Activated B cell treated with CpG ODN at 0.5 μM for 24 hours (primary cell): Measurements from ENCODE around the gene PEPD. TPM values are rescaled to one million over a fixed set of nuclear protein-coding genes. Genes with fewer than 3 reads are reported as not detected.

Source experiments
- ATAC-seq: fragments of 200-7000 bp; cut with Tn5 transposase; one replicate; pipeline ENCODE4 v1.10.0; 2021; ENCODE audit warnings: low read depth, mild to moderate bottlenecking, moderate library complexity
- CTCF ChIA-PET: fragments of 350-600 bp; sonication (Branson Sonifier 250); formaldehyde crosslinking; loops from one replicate; lab custom pipeline; 2021; ENCODE audit warnings: antibody characterized with exemption; lab: Charles Lee
- POLR2A ChIA-PET: fragments of 350-600 bp; sonication (Branson Sonifier 250); formaldehyde crosslinking; loops from one replicate; lab custom pipeline; 2021; ENCODE audit warnings: antibody characterized with exemption; lab: Charles Lee
- DNase-seq: peaks from one replicate; pipeline ENCODE4 v3.0.0; 2022
- H3K27ac Mint-ChIP-seq: one replicate; pipeline ENCODE4 v1.8.0; 2020; ENCODE audit warnings: mixed read lengths
- H3K27me3 Mint-ChIP-seq: one replicate; pipeline ENCODE4 v1.8.0; 2021; ENCODE audit warnings: mixed read lengths
- H3K36me3 Mint-ChIP-seq: one replicate; pipeline ENCODE4 v1.8.0; 2021; ENCODE audit warnings: low read depth, mixed read lengths
- H3K4me1 Mint-ChIP-seq: one replicate; pipeline ENCODE4 v1.8.0; 2021; ENCODE audit warnings: mixed read lengths
- H3K4me3 Mint-ChIP-seq: one replicate; pipeline ENCODE4 v1.8.0; 2020; ENCODE audit warnings: mild to moderate bottlenecking, mixed read lengths
- H3K9me3 Mint-ChIP-seq: one replicate; pipeline ENCODE4 v1.8.0; 2020; ENCODE audit warnings: mixed read lengths
- CTCF ChIP-seq: fragments of 200-600 bp; IDR thresholded peaks from one replicate; pipeline ENCODE4 v1.8.0; 2022; ENCODE audit warnings: antibody characterized with exemption, mild to moderate bottlenecking
- intact Hi-C: fragments of 100-400 bp; cut with micrococcal nuclease; formaldehyde crosslinking; loops from one replicate; pipeline ENCODE4 v1.15.1; 2024
- total RNA-seq: library from RNA; stranded (reverse); gene quantifications from 2 replicates; pipeline ENCODE4 v1.2.3, GENCODE V29; 2022

Gene PEPD
- total RNA-seq, 1 donor from 2014 or later = 49.1 TPM

DNA sequence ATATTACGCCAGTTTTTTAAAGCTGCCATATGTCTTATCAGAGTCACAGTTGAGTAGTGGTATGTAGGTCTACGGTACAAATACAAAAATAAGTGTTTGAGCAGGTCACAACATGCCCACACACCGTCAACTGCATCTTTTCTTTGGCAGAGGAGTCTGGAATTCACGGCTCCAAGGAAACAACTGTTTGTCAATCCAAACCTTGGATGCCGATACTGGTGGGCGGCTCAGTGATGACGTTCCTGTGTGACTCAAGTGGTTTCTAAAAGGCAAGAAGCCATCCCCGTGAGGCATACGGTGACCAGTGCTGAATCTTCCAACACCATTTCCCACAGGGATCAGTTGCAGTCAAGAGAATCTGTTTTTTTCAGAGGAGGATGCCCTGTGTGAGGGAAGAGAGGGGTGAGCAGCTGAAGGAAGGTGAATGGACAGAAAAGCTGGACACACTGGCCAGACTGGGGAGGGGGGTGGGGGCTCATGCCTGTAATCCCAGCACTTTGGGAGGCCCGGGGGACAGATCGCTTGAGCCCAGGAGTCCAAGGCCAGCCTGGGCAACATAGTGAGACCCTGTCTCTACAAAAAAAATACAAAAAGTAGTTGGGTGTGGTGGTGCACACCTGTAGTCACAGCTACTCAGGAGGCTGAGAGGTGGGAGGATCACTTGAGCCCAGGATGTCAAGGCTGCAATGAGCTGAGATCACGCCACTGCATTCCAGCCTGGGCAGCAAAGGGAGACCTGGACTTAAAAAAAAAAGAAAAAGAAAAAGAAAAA is 170.9 kb downstream of the PEPD start:
- H3K4me3 Mint-ChIP-seq = no peak overlapping the region
- ChIA-PET CTCF (no interaction called here), POLR2A (no interaction called here)
- no peaks in the 10 kb centered on the region for H3K36me3 Mint-ChIP-seq
- peaks cover 4% of the 10 kb centered on the region for H3K9me3 Mint-ChIP-seq
- no peak for TF ChIP-seq CTCF
- H3K27ac Mint-ChIP-seq = no peak overlapping the region
- ATAC-seq (no peak), DNase-seq (no peak)
- intact Hi-C loops = no loop called here
- no peaks in the 10 kb centered on the region for H3K4me1 Mint-ChIP-seq
- peaks cover 27% of the 10 kb centered on the region for H3K27me3 Mint-ChIP-seq

DNA sequence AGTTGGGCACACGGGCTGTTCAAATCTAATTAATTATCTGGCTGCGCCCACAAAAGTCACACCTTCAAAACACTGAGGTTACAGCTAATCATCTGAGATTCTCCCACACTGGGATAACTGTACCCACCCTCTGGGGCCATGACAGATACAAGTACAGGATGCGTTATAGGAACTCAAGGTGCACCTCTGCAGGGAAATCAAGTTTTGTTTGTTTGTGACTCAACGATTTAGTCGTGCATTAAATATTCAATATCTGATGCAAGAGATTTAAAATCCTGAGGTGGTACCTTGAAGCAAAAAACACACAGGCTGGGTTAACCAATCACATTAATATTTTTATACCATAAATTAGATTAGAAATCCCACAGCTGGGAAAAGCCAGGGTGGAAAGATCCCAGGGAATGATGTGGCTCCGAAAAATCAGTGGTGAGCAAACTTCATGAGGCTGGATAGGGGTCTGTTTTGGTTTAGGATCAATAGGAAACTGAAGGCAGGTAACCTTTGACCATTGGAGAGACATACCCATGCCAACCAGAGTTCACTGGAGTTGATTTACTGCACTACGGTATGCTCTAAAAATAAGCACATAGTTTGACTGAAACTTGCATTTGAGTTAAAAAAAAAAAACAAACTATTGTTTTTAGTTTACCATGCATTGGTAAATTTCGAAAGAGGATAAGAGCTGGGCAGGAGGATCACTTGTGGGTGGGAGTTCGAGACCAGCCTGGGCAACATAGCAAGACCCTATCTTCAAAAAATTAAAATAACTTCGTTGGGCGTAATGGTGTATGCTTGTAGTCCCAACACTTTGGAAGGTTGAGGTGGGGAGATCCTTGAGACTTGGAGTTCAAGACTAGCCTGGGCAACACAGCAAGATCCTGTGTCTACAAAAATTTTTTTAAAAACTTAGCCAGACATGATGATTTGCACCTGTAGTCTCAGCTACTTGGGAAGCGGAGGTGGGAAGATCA is 172.0 kb downstream of the PEPD start:
- Mint-ChIP-seq H3K4me1 (no peaks in the 10 kb centered on the region), H3K27ac (no peak overlapping the region), H3K9me3 (no peaks in the 10 kb centered on the region), H3K27me3 (peaks cover 33% of the 10 kb centered on the region), H3K36me3 (no peaks in the 10 kb centered on the region), H3K4me3 (no peak overlapping the region)
- CTCF ChIA-PET = interaction anchor here (0.7 kb wide), 1 partner anchor 1969 kb away, joined by 3 read pairs; no protein-coding TSS in a partner anchor
- DNase-seq = no peak
- POLR2A ChIA-PET = no interaction called here
- ATAC-seq = no peak
- TF ChIP-seq CTCF = no peak
- intact Hi-C loops = no loop called here

- Mint-ChIP-seq H3K36me3 (no peaks in the 10 kb centered on the region), H3K9me3 (no peaks in the 10 kb centered on the region), H3K27me3 (peaks cover 39% of the 10 kb centered on the region), H3K4me3 (no peak overlapping the region), H3K27ac (no peak overlapping the region), H3K4me1 (no peaks in the 10 kb centered on the region)
- no peak for TF ChIP-seq CTCF
- ATAC-seq (no peak), DNase-seq (no peak)
- CTCF ChIA-PET = no interaction called here
- intact Hi-C loops = no loop called here
- POLR2A ChIA-PET = no interaction called here
These were observed 173.1 kb downstream of the PEPD start for GRCh38 chr19:33348301-33349010.

DNA sequence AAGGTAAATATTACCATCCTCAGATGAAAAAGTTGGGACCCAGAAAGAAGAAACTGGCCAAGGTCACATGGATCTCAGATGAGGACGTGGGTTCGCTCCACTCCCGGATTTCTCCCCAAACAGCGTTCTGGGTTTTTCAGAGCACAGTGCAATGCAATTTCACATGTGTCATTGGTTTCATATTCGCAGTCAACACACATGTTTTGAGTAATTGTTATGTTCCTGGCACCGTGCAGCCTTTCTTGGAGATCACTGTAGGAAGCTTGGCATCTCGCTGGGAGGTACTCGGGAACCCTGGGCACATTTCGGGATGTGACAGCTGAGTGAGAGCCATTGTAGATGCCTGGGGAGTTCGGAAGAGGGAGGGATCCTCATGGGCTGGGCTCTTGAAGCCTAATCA is 174.3 kb downstream of the PEPD start:
- intact Hi-C loops = no loop called here
- H3K4me1 Mint-ChIP-seq = no peaks in the 10 kb centered on the region
- ChIA-PET POLR2A (no interaction called here), CTCF (no interaction called here)
- no peak overlapping the region for H3K4me3 Mint-ChIP-seq
- no peaks in the 10 kb centered on the region for H3K36me3 Mint-ChIP-seq
- DNase-seq (no peak), ATAC-seq (no peak)
- H3K9me3 Mint-ChIP-seq = no peaks in the 10 kb centered on the region
- TF ChIP-seq CTCF = no peak
- H3K27me3 Mint-ChIP-seq = peaks cover 48% of the 10 kb centered on the region
- H3K27ac Mint-ChIP-seq = no peak overlapping the region
